Measurements from ENCODE around the gene CHTF18. TPM values are rescaled to one million over a fixed set of nuclear protein-coding genes. Genes with fewer than 3 reads are reported as not detected.
A peak's percentile ranks its signal among the peaks of the same experiment; 100 is the strongest.

CHTF18 gene
- total and polyA plus RNA-seq, 9 of the 15 experiments (the other 6 are each of a cell fraction or from before 2014, with no cell fraction given): 2.5 to 123 (median 17.0) TPM

DNA sequence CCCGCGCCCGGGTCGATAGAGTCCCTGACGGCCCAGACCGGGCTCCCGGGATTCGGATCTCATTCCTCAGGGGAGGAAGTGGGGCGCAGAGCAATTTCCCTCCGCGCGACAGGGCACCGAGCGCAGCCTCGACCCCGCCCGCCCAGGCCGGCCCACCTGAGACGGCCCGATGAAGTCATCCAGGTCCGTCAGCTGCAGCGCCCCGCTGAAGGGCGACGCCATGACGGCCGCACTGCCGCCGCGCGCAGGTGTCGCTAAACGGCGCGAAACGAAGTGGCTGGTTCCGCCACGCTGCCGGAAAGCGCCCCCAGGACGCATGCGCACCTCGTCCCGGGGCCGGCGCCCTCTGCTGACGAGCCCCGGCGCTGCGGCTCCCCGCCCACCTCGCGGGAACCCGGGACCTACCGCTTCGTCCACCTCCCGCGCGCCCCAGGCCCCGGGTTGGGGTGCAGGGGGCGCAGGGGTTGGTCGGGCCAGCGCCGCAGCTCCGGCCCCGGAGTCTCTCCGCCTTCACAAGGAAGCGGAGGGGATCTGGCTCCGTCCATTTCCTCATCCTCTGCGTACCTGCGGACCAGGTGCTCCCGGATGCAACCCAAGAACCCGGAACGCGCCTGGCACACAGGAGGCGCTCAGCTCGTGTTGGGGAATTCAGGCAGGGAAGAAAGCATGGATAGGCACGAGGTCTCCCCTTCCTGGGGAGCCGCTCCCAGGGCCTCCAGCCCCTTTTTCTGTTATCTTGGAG, 47.5 kb upstream of the CHTF18 start, which contains the start of gene CIAO3 (continued):
- TF ChIP-seq KDM4B (IDR thresholded peaks at IDR 0.05; ENCODE audit: borderline replicate concordance in 2 of 2, low read depth in 1 of 2): no peak
- TF ChIP-seq, protein P1, sequence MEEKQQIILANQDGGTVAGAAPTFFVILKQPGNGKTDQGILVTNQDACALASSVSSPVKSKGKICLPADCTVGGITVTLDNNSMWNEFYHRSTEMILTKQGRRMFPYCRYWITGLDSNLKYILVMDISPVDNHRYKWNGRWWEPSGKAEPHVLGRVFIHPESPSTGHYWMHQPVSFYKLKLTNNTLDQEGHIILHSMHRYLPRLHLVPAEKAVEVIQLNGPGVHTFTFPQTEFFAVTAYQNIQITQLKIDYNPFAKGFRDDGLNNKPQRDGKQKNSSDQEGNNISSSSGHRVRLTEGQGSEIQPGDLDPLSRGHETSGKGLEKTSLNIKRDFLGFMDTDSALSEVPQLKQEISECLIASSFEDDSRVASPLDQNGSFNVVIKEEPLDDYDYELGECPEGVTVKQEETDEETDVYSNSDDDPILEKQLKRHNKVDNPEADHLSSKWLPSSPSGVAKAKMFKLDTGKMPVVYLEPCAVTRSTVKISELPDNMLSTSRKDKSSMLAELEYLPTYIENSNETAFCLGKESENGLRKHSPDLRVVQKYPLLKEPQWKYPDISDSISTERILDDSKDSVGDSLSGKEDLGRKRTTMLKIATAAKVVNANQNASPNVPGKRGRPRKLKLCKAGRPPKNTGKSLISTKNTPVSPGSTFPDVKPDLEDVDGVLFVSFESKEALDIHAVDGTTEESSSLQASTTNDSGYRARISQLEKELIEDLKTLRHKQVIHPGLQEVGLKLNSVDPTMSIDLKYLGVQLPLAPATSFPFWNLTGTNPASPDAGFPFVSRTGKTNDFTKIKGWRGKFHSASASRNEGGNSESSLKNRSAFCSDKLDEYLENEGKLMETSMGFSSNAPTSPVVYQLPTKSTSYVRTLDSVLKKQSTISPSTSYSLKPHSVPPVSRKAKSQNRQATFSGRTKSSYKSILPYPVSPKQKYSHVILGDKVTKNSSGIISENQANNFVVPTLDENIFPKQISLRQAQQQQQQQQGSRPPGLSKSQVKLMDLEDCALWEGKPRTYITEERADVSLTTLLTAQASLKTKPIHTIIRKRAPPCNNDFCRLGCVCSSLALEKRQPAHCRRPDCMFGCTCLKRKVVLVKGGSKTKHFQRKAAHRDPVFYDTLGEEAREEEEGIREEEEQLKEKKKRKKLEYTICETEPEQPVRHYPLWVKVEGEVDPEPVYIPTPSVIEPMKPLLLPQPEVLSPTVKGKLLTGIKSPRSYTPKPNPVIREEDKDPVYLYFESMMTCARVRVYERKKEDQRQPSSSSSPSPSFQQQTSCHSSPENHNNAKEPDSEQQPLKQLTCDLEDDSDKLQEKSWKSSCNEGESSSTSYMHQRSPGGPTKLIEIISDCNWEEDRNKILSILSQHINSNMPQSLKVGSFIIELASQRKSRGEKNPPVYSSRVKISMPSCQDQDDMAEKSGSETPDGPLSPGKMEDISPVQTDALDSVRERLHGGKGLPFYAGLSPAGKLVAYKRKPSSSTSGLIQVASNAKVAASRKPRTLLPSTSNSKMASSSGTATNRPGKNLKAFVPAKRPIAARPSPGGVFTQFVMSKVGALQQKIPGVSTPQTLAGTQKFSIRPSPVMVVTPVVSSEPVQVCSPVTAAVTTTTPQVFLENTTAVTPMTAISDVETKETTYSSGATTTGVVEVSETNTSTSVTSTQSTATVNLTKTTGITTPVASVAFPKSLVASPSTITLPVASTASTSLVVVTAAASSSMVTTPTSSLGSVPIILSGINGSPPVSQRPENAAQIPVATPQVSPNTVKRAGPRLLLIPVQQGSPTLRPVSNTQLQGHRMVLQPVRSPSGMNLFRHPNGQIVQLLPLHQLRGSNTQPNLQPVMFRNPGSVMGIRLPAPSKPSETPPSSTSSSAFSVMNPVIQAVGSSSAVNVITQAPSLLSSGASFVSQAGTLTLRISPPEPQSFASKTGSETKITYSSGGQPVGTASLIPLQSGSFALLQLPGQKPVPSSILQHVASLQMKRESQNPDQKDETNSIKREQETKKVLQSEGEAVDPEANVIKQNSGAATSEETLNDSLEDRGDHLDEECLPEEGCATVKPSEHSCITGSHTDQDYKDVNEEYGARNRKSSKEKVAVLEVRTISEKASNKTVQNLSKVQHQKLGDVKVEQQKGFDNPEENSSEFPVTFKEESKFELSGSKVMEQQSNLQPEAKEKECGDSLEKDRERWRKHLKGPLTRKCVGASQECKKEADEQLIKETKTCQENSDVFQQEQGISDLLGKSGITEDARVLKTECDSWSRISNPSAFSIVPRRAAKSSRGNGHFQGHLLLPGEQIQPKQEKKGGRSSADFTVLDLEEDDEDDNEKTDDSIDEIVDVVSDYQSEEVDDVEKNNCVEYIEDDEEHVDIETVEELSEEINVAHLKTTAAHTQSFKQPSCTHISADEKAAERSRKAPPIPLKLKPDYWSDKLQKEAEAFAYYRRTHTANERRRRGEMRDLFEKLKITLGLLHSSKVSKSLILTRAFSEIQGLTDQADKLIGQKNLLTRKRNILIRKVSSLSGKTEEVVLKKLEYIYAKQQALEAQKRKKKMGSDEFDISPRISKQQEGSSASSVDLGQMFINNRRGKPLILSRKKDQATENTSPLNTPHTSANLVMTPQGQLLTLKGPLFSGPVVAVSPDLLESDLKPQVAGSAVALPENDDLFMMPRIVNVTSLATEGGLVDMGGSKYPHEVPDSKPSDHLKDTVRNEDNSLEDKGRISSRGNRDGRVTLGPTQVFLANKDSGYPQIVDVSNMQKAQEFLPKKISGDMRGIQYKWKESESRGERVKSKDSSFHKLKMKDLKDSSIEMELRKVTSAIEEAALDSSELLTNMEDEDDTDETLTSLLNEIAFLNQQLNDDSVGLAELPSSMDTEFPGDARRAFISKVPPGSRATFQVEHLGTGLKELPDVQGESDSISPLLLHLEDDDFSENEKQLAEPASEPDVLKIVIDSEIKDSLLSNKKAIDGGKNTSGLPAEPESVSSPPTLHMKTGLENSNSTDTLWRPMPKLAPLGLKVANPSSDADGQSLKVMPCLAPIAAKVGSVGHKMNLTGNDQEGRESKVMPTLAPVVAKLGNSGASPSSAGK (IDR thresholded peaks at IDR 0.05): peak; percentile 86
- TF ChIP-seq, protein P2, sequence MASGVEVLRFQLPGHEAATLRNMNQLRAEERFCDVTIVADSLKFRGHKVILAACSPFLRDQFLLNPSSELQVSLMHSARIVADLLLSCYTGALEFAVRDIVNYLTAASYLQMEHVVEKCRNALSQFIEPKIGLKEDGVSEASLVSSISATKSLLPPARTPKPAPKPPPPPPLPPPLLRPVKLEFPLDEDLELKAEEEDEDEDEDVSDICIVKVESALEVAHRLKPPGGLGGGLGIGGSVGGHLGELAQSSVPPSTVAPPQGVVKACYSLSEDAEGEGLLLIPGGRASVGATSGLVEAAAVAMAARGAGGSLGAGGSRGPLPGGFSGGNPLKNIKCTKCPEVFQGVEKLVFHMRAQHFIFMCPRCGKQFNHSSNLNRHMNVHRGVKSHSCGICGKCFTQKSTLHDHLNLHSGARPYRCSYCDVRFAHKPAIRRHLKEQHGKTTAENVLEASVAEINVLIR (CRISPR knock-in tag; IDR thresholded peaks at IDR 0.05): peak; percentile 83
- peak; percentile 80 for TF ChIP-seq RBFOX2 (IDR thresholded peaks at IDR 0.05; ENCODE audit: low read depth, low read length)
- peak in 1 of 2 experiments; percentile 54; a peak in 1 of 4 replicates for TF ChIP-seq FOXA3 (CRISPR knock-in tag; conservative IDR thresholded peaks at IDR 0.05 in 1 of 2, IDR thresholded peaks at IDR 0.05 in 1 of 2)
- TF ChIP-seq, protein P3, sequence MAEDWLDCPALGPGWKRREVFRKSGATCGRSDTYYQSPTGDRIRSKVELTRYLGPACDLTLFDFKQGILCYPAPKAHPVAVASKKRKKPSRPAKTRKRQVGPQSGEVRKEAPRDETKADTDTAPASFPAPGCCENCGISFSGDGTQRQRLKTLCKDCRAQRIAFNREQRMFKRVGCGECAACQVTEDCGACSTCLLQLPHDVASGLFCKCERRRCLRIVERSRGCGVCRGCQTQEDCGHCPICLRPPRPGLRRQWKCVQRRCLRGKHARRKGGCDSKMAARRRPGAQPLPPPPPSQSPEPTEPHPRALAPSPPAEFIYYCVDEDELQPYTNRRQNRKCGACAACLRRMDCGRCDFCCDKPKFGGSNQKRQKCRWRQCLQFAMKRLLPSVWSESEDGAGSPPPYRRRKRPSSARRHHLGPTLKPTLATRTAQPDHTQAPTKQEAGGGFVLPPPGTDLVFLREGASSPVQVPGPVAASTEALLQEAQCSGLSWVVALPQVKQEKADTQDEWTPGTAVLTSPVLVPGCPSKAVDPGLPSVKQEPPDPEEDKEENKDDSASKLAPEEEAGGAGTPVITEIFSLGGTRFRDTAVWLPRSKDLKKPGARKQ (CRISPR knock-in tag; IDR thresholded peaks at IDR 0.05): no peak
- no peak for TF ChIP-seq ZNF217 (CRISPR knock-in tag; IDR thresholded peaks at IDR 0.05)
- no peak for TF ChIP-seq ZBED1 (IDR thresholded peaks at IDR 0.05)
- TF ChIP-seq TFAM (CRISPR knock-in tag; conservative IDR thresholded peaks at IDR 0.05): no peak
- TF ChIP-seq EZH2 (IDR thresholded peaks at IDR 0.05; ENCODE audit: borderline replicate concordance, low read depth, low read length): no peak
- no peak for TF ChIP-seq SAFB2 (IDR thresholded peaks at IDR 0.05; ENCODE audit: borderline replicate concordance, low read depth, low read length, severe bottlenecking)
